ENCODE data around the gene CAMK2B. TPM values are rescaled to one million over a fixed set of nuclear protein-coding genes. Genes with fewer than 3 reads are reported as not detected.

Gene CAMK2B
- total and polyA plus RNA-seq, 2 of the 13 experiments (the other 11 are each of a cell fraction or from before 2014, with no cell fraction given) = 0.27 to 0.48 TPM

GRCh38 chr7:44305564-44306507 is 19.6 kb downstream of the CAMK2B start:
- intact Hi-C loops (cut with micrococcal nuclease; ENCODE audit: unreplicated experiment) (no loop called here), in situ Hi-C loops (cut with HindIII; ENCODE audit: extremely low pct_ligation_motif_present, low pct_unique_long_range_greater_than_20kb) (no loop called here)
- WGBS (ENCODE audit: low lambda C conversion rate) = 13% methylated on average over 6 of the region's 12 CpGs
- peaks cover 11% of the 10 kb centered on the region; the same call in 1 of the 2 replicates for H3K4me1 ChIP-seq (ENCODE audit: insufficient read depth, low read length)
- no peak overlapping the region for H3K9ac ChIP-seq (ENCODE audit: insufficient read depth, low read depth, low read length)
- FAIRE-seq = no peak
- DNase-seq (ENCODE audit: low spot score) = no peak
- H3K4me3 ChIP-seq (replicated peaks in 1 of 3; ENCODE audit: insufficient read depth in 1 of 3, low read depth in 2 of 3, low read length in 3 of 3) = no peak overlapping the region
- no peaks in the 10 kb centered on the region for H3K9me3 ChIP-seq (ENCODE audit: low read length)
- H3K27ac ChIP-seq (ENCODE audit: extremely low read length, insufficient read depth, low read length) = no peak overlapping the region
- peaks cover 8 to 35% of the 10 kb centered on the region in 2 experiments for H3K27me3 ChIP-seq (ENCODE audit: control insufficient read depth in 1 of 2, insufficient read depth in 2 of 2, low read length in 2 of 2)
- TF ChIP-seq ZNF598 (CRISPR knock-in tag; IDR thresholded peaks at IDR 0.05; ENCODE audit: borderline replicate concordance) (no peak), ETV5 (CRISPR knock-in tag; IDR thresholded peaks at IDR 0.05; ENCODE audit: borderline replicate concordance) (no peak), CENPBD1 (CRISPR knock-in tag; IDR thresholded peaks at IDR 0.05; ENCODE audit: borderline replicate concordance, low read depth) (no peak), GATA4 (IDR thresholded peaks at IDR 0.05; ENCODE audit: borderline replicate concordance, low read depth) (no peak), PAX8 (CRISPR knock-in tag; IDR thresholded peaks at IDR 0.05; ENCODE audit: borderline replicate concordance) (no peak), ZNF282 (IDR thresholded peaks at IDR 0.05; ENCODE audit: partially characterized antibody) (no peak)
- CTCF ChIA-PET (ENCODE audit: low intra/inter-chr PET ratio, low total read pairs) = no interaction called here
- H2AFZ ChIP-seq (ENCODE audit: low read length) = no peak overlapping the region
- no TSS peak for BruUV-seq (replicated peaks)
- no peak overlapping the region for H3K4me2 ChIP-seq (ENCODE audit: low read depth, low read length)
- ATAC-seq = no peak
- H3K36me3 ChIP-seq (replicated peaks in 1 of 2; ENCODE audit: control insufficient read depth in 1 of 2, insufficient read depth in 2 of 2, low read length in 2 of 2) = no peaks in the 10 kb centered on the region
- POLR2A ChIA-PET = no interaction called here
- no peaks in the 10 kb centered on the region for H4K20me1 ChIP-seq (ENCODE audit: insufficient read depth, low read length)
- H3K79me2 ChIP-seq (ENCODE audit: insufficient read depth, low read length) = no peaks in the 10 kb centered on the region
